Activated CD8-positive, alpha-beta memory T cell treated with anti-CD3 and anti-CD28 coated beads, Interleukin-2, amount 50 U/mL, for 4 hours (primary cell): ENCODE data around the gene NFYC.

ENCODE experiments used
- DNase-seq: peaks from one replicate; pipeline ENCODE4 v3.0.0-alpha.2; 2020

The NFYC gene

GRCh38 chr1:40740039-40740996 is 48.8 kb downstream of the NFYC start:
- DNase-seq = no peak

GRCh38 chr1:40740997-40741736 is 49.7 kb downstream of the NFYC start:
- no peak for DNase-seq

GRCh38 chr1:40742363-40743061 is 51.0 kb downstream of the NFYC start:
- DNase-seq = no peak

GRCh38 chr1:40743452-40743851 is 51.9 kb downstream of the NFYC start:
- DNase-seq = no peak

GRCh38 chr1:40743860-40744259 is 52.4 kb downstream of the NFYC start:
- no peak for DNase-seq

- no peak for DNase-seq
These were observed 53.7 kb downstream of the NFYC start for GRCh38 chr1:40745176-40745575.

- DNase-seq = no peak
These were observed 55.0 kb downstream of the NFYC start for GRCh38 chr1:40746344-40747090.

- no peak for DNase-seq
These were observed 57.6 kb downstream of the NFYC start for GRCh38 chr1:40748841-40749718.

GRCh38 chr1:40749817-40750216 is 58.3 kb downstream of the NFYC start:
- DNase-seq = no peak

GRCh38 chr1:40750451-40750908 is 59.0 kb downstream of the NFYC start:
- no peak for DNase-seq

- DNase-seq = no peak
These were observed 60.3 kb downstream of the NFYC start for GRCh38 chr1:40751802-40752201.

GRCh38 chr1:40753142-40753882 is 61.8 kb downstream of the NFYC start:
- DNase-seq = no peak

- DNase-seq = no peak
These were observed 62.7 kb downstream of the NFYC start for GRCh38 chr1:40754201-40754600.

GRCh38 chr1:40755067-40755466 is 63.6 kb downstream of the NFYC start:
- DNase-seq = no peak

- DNase-seq = no peak
These were observed 65.0 kb downstream of the NFYC start for GRCh38 chr1:40756523-40756922.

GRCh38 chr1:40757084-40757483 is 65.6 kb downstream of the NFYC start:
- DNase-seq = no peak

GRCh38 chr1:40758004-40758403 is 66.5 kb downstream of the NFYC start:
- no peak for DNase-seq

- DNase-seq = no peak
These were observed 67.3 kb downstream of the NFYC start for GRCh38 chr1:40758578-40759343.

- no peak for DNase-seq
These were observed 69.5 kb downstream of the NFYC start for GRCh38 chr1:40760984-40761383.
